Mesendoderm (in vitro differentiated cells): ENCODE data around the gene FSIP1.

Experiments used
- DNase-seq: peaks from one replicate; pipeline ENCODE4 v3.0.0; 2013
- H2AK5ac ChIP-seq: 2 replicates; pipeline ENCODE4 v1.6.1; 2013; ENCODE audit warnings: low read length, inconsistent platforms
- H2BK120ac ChIP-seq: 2 replicates; pipeline ENCODE4 v1.6.1; 2013; ENCODE audit warnings: low read depth, mild to moderate bottlenecking, low read length, moderate library complexity, mixed read lengths
- H2BK15ac ChIP-seq: replicated peaks from 2 replicates; pipeline ENCODE4 v1.6.1; 2013; ENCODE audit warnings: low read depth, mild to moderate bottlenecking, moderate library complexity
- H2BK5ac ChIP-seq: 2 replicates; pipeline ENCODE4 v1.6.1; 2013; ENCODE audit warnings: low read length, inconsistent platforms
- H3K18ac ChIP-seq: 2 replicates; pipeline ENCODE4 v1.6.1; 2013; ENCODE audit warnings: mild to moderate bottlenecking, low read length, mixed read lengths
- H3K23ac ChIP-seq: one replicate; pipeline ENCODE4 v1.6.1; 2013; ENCODE audit warnings: low read length
- H3K27ac ChIP-seq: 2 replicates; pipeline ENCODE4 v1.5.1; 2013; ENCODE audit warnings: low read depth, mild to moderate bottlenecking, inconsistent platforms, low read length, moderate library complexity
- H3K27me3 ChIP-seq: 2 replicates; pipeline ENCODE4 v1.6.1; 2013; ENCODE audit warnings: low read length, control low read depth, mild to moderate bottlenecking, inconsistent platforms; ENCODE audit not compliant: insufficient read depth, poor library complexity
- H3K36me3 ChIP-seq: 2 replicates; pipeline ENCODE4 v1.6.1; 2013; ENCODE audit warnings: low read length, inconsistent platforms; ENCODE audit not compliant: control insufficient read depth, insufficient read depth
- H3K4ac ChIP-seq: one replicate; pipeline ENCODE4 v1.6.1; 2013; ENCODE audit warnings: low read depth, mild to moderate bottlenecking, low read length, moderate library complexity
- H3K4me1 ChIP-seq: 2 replicates; pipeline ENCODE4 v1.6.1; 2013; ENCODE audit warnings: low read depth, low read length, inconsistent platforms; ENCODE audit not compliant: control insufficient read depth
- H3K4me2 ChIP-seq: 2 replicates; pipeline ENCODE4 v1.6.1; 2013; ENCODE audit warnings: low read length
- H3K4me3 ChIP-seq: 2 replicates; pipeline ENCODE4 v1.5.1; 2013; ENCODE audit warnings: mild to moderate bottlenecking, low read length
- H3K56ac ChIP-seq: one replicate; pipeline ENCODE4 v1.6.1; 2013; ENCODE audit warnings: low read length
- H3K79me1 ChIP-seq: 2 replicates; pipeline ENCODE4 v1.6.1; 2013; ENCODE audit warnings: low read length, inconsistent platforms
- H3K79me2 ChIP-seq: 2 replicates; pipeline ENCODE4 v1.6.1; 2013; ENCODE audit warnings: mild to moderate bottlenecking, low read length; ENCODE audit not compliant: control insufficient read depth, insufficient read depth
- H3K9ac ChIP-seq: 2 replicates; pipeline ENCODE4 v1.6.1; 2013; ENCODE audit warnings: low read length, inconsistent platforms
- H4K5ac ChIP-seq: one replicate; pipeline ENCODE4 v1.6.1; 2013; ENCODE audit warnings: low read length
- H4K8ac ChIP-seq: one replicate; pipeline ENCODE4 v1.6.1; 2013; ENCODE audit warnings: low read depth, mild to moderate bottlenecking, control low read depth, low read length, moderate library complexity
- WGBS: extraction: QIAGEN DNeasy Blood & Tissue Kit; methylation state at CpG from one replicate; pipeline ENCODE4 v1.1.7; 2013; ENCODE audit warnings: low lambda C conversion rate, missing lambda C conversion rate; ENCODE audit not compliant: insufficient coverage; ENCODE audit errors: extremely low coverage; 5-methylcytosine and 5-hydroxymethylcytosine counted together

FSIP1 gene

GRCh38 chr15:39640665-39641064 is 142.0 kb downstream of the FSIP1 start:
- no peak overlapping the region for H3K4me3 ChIP-seq
- H3K27me3 ChIP-seq, result no peaks in the 10 kb centered on the region
- no peak overlapping the region for H3K18ac ChIP-seq
- H2BK15ac ChIP-seq, result no peak overlapping the region
- no peak overlapping the region for H4K8ac ChIP-seq
- H3K4me1 ChIP-seq, result no peaks in the 10 kb centered on the region
- no peak overlapping the region for H3K56ac ChIP-seq
- H4K5ac ChIP-seq, result no peak overlapping the region
- H3K4me2 ChIP-seq, result no peak overlapping the region
- no peak overlapping the region for H2BK5ac ChIP-seq
- H3K23ac ChIP-seq, result no peak overlapping the region
- DNase-seq, result no peak
- H2AK5ac ChIP-seq, result no peak overlapping the region
- H3K4ac ChIP-seq, result no peak overlapping the region
- no CpG with 5 or more reads among the region's 3 CpGs for WGBS
- H3K79me2 ChIP-seq, result no peaks in the 10 kb centered on the region
- H3K27ac ChIP-seq, result no peak overlapping the region
- no peaks in the 10 kb centered on the region for H3K36me3 ChIP-seq
- H2BK120ac ChIP-seq, result no peak overlapping the region
- no peaks in the 10 kb centered on the region for H3K79me1 ChIP-seq
- no peak overlapping the region for H3K9ac ChIP-seq

GRCh38 chr15:39639037-39639436 is 143.6 kb downstream of the FSIP1 start:
- H2AK5ac ChIP-seq, result no peak overlapping the region
- WGBS, result no CpG with 5 or more reads among the region's 1 CpG
- H3K18ac ChIP-seq, result no peak overlapping the region
- DNase-seq, result no peak
- no peaks in the 10 kb centered on the region for H3K36me3 ChIP-seq
- no peaks in the 10 kb centered on the region for H3K79me1 ChIP-seq
- H2BK15ac ChIP-seq, result no peak overlapping the region
- no peak overlapping the region for H3K9ac ChIP-seq
- no peak overlapping the region for H4K5ac ChIP-seq
- H3K79me2 ChIP-seq, result no peaks in the 10 kb centered on the region
- no peaks in the 10 kb centered on the region for H3K27me3 ChIP-seq
- H3K4me3 ChIP-seq, result no peak overlapping the region
- H4K8ac ChIP-seq, result no peak overlapping the region
- H3K4ac ChIP-seq, result no peak overlapping the region
- no peak overlapping the region for H3K23ac ChIP-seq
- no peak overlapping the region for H3K4me2 ChIP-seq
- H3K27ac ChIP-seq, result no peak overlapping the region
- H3K4me1 ChIP-seq, result no peaks in the 10 kb centered on the region
- H2BK120ac ChIP-seq, result no peak overlapping the region
- H2BK5ac ChIP-seq, result no peak overlapping the region
- no peak overlapping the region for H3K56ac ChIP-seq

- no peaks in the 10 kb centered on the region for H3K79me1 ChIP-seq
- H3K27me3 ChIP-seq, result no peaks in the 10 kb centered on the region
- no peak overlapping the region for H2AK5ac ChIP-seq
- H4K5ac ChIP-seq, result no peak overlapping the region
- H3K27ac ChIP-seq, result no peak overlapping the region
- H2BK120ac ChIP-seq, result no peak overlapping the region
- no peaks in the 10 kb centered on the region for H3K4me1 ChIP-seq
- no peak overlapping the region for H3K4ac ChIP-seq
- DNase-seq, result no peak
- no peak overlapping the region for H4K8ac ChIP-seq
- H2BK5ac ChIP-seq, result no peak overlapping the region
- no peak overlapping the region for H2BK15ac ChIP-seq
- H3K9ac ChIP-seq, result no peak overlapping the region
- no CpG with 5 or more reads among the region's 1 CpG for WGBS
- H3K4me2 ChIP-seq, result no peak overlapping the region
- H3K56ac ChIP-seq, result no peak overlapping the region
- no peak overlapping the region for H3K23ac ChIP-seq
- H3K4me3 ChIP-seq, result no peak overlapping the region
- H3K36me3 ChIP-seq, result no peaks in the 10 kb centered on the region
- no peaks in the 10 kb centered on the region for H3K79me2 ChIP-seq
- no peak overlapping the region for H3K18ac ChIP-seq
Measured at GRCh38 chr15:39638041-39638440, 144.6 kb downstream of the FSIP1 start.

GRCh38 chr15:39631357-39631756 is 151.3 kb downstream of the FSIP1 start:
- H3K23ac ChIP-seq, result no peak overlapping the region
- H3K4me2 ChIP-seq, result no peak overlapping the region
- DNase-seq, result peak; percentile 10
- no peak overlapping the region for H3K9ac ChIP-seq
- H3K4me1 ChIP-seq, result peaks cover 2% of the 10 kb centered on the region
- H3K27me3 ChIP-seq, result no peaks in the 10 kb centered on the region
- H4K8ac ChIP-seq, result no peak overlapping the region
- no peak overlapping the region for H3K4me3 ChIP-seq
- H3K36me3 ChIP-seq, result no peaks in the 10 kb centered on the region
- no peak overlapping the region for H3K56ac ChIP-seq
- H3K79me1 ChIP-seq, result no peaks in the 10 kb centered on the region
- H3K27ac ChIP-seq, result no peak overlapping the region
- no peak overlapping the region for H2BK15ac ChIP-seq
- H4K5ac ChIP-seq, result no peak overlapping the region
- H2BK120ac ChIP-seq, result no peak overlapping the region
- no CpG with 5 or more reads among the region's 3 CpGs for WGBS
- H2BK5ac ChIP-seq, result no peak overlapping the region
- H3K79me2 ChIP-seq, result no peaks in the 10 kb centered on the region
- no peak overlapping the region for H3K18ac ChIP-seq
- no peak overlapping the region for H3K4ac ChIP-seq
- no peak overlapping the region for H2AK5ac ChIP-seq

- Histone ChIP-seq H2AK5ac (no peak overlapping the region), H4K5ac (no peak overlapping the region), H2BK15ac (no peak overlapping the region), H4K8ac (no peak overlapping the region), H3K9ac (no peak overlapping the region), H3K79me2 (no peaks in the 10 kb centered on the region), H3K27ac (no peak overlapping the region), H3K27me3 (no peaks in the 10 kb centered on the region), H3K4me2 (no peak overlapping the region), H2BK120ac (no peak overlapping the region), H3K23ac (no peak overlapping the region), H3K4ac (no peak overlapping the region), H3K79me1 (no peaks in the 10 kb centered on the region), H3K4me1 (peaks cover 2% of the 10 kb centered on the region), H2BK5ac (no peak overlapping the region), H3K36me3 (no peaks in the 10 kb centered on the region), H3K4me3 (no peak overlapping the region), H3K56ac (no peak overlapping the region), H3K18ac (no peak overlapping the region)
- WGBS, result no CpG with 5 or more reads among the region's 3 CpGs
- no peak for DNase-seq
Measured at GRCh38 chr15:39629906-39630305, 152.7 kb downstream of the FSIP1 start.

GRCh38 chr15:39629371-39629770 is 153.3 kb downstream of the FSIP1 start:
- H4K8ac ChIP-seq, result no peak overlapping the region
- H4K5ac ChIP-seq, result no peak overlapping the region
- no peak overlapping the region for H3K9ac ChIP-seq
- no peak overlapping the region for H3K18ac ChIP-seq
- H3K23ac ChIP-seq, result no peak overlapping the region
- no peaks in the 10 kb centered on the region for H3K36me3 ChIP-seq
- H3K56ac ChIP-seq, result no peak overlapping the region
- no peaks in the 10 kb centered on the region for H3K27me3 ChIP-seq
- no peak overlapping the region for H3K4me2 ChIP-seq
- H2AK5ac ChIP-seq, result no peak overlapping the region
- no peak overlapping the region for H3K4me3 ChIP-seq
- peaks cover 2% of the 10 kb centered on the region for H3K4me1 ChIP-seq
- no peak overlapping the region for H2BK15ac ChIP-seq
- DNase-seq, result no peak
- no peak overlapping the region for H2BK120ac ChIP-seq
- no CpG with 5 or more reads among the region's 5 CpGs for WGBS
- H3K79me1 ChIP-seq, result no peaks in the 10 kb centered on the region
- no peak overlapping the region for H3K4ac ChIP-seq
- H2BK5ac ChIP-seq, result no peak overlapping the region
- no peaks in the 10 kb centered on the region for H3K79me2 ChIP-seq
- no peak overlapping the region for H3K27ac ChIP-seq
